Calu3 (cell line): Measurements from ENCODE around the gene GPR179. TPM values are rescaled to one million over a fixed set of nuclear protein-coding genes. Genes with fewer than 3 reads are reported as not detected.

Experiments
- BruUV-seq: library from RNA; stranded (reverse); fragments of 400-500 nt; replicated peaks from 2 replicates; lab custom pipeline; 2021; lab: Mats Ljungman, UMichigan
- CTCF ChIA-PET: fragments of 300-600 bp; sonication (Branson Sonifier 250); formaldehyde crosslinking; loops from one replicate; lab custom pipeline; 2022; ENCODE audit warnings: antibody characterized with exemption; lab: Charles Lee
- DNase-seq: peaks from one replicate; pipeline ENCODE4 v3.0.0; 2022
- H3K27ac Mint-ChIP-seq: one replicate; pipeline ENCODE4 v1.8.0; 2022; ENCODE audit warnings: mixed read lengths; ENCODE audit not compliant: unreplicated experiment
- H3K27me3 Mint-ChIP-seq: one replicate; pipeline ENCODE4 v1.8.0; 2022; ENCODE audit warnings: mixed read lengths; ENCODE audit not compliant: unreplicated experiment
- H3K36me3 Mint-ChIP-seq: one replicate; pipeline ENCODE4 v1.8.0; 2022; ENCODE audit warnings: mild to moderate bottlenecking, moderate library complexity, mixed read lengths; ENCODE audit not compliant: insufficient read depth, unreplicated experiment
- H3K4me1 Mint-ChIP-seq: one replicate; pipeline ENCODE4 v1.8.0; 2022; ENCODE audit warnings: mild to moderate bottlenecking, low read depth, mixed read lengths; ENCODE audit not compliant: unreplicated experiment
- H3K4me3 Mint-ChIP-seq: one replicate; pipeline ENCODE4 v1.8.0; 2022; ENCODE audit warnings: mild to moderate bottlenecking, low read depth, moderate library complexity, mixed read lengths; ENCODE audit not compliant: unreplicated experiment
- H3K9me3 Mint-ChIP-seq: one replicate; pipeline ENCODE4 v1.8.0; 2022; ENCODE audit warnings: low read depth, mixed read lengths; ENCODE audit not compliant: unreplicated experiment
- intact Hi-C: fragments of 100-400 bp; cut with micrococcal nuclease; formaldehyde crosslinking; loops from one replicate; pipeline ENCODE4 v1.10.0; 2022; ENCODE audit not compliant: unreplicated experiment
- total RNA-seq: library from RNA; stranded (reverse); gene quantifications from 2 replicates; pipeline ENCODE4 v1.2.3, GENCODE V29; 2022
- TF ChIP-seq, protein P1 (sequence below): fragments of 200-600 bp; IDR thresholded peaks from one replicate; pipeline ENCODE4 v1.8.0; 2022; ENCODE audit warnings: antibody characterized with exemption; ENCODE audit not compliant: unreplicated experiment

Gene GPR179
- total RNA-seq, 1 experiment from 2014 or later = 0.45 TPM

DNA sequence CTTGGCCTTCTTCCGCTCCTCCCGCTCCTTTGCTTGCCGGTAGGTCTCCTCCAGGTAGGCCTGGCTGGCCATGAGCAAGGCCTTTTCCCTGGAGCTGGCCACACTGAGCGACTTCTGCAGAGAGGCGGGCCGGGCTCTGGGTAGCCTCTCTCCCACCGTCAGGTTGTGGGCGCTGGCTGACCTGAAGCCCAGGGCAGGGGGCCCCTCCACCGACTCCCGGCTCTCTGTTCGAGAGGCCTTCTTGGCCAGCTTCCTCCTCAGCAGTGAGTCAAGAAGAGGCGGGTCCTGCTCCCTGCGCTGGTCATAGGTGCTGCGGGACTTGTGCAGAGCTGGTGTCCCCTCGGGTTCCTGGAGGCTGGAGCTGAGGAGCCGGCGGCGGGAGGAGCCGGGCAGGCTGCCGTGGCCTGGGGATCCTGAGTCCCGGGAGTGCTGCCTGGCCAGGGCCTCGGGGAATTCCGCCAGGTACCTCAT, 12.8 kb downstream of the GPR179 start:
- TF ChIP-seq, protein P1, sequence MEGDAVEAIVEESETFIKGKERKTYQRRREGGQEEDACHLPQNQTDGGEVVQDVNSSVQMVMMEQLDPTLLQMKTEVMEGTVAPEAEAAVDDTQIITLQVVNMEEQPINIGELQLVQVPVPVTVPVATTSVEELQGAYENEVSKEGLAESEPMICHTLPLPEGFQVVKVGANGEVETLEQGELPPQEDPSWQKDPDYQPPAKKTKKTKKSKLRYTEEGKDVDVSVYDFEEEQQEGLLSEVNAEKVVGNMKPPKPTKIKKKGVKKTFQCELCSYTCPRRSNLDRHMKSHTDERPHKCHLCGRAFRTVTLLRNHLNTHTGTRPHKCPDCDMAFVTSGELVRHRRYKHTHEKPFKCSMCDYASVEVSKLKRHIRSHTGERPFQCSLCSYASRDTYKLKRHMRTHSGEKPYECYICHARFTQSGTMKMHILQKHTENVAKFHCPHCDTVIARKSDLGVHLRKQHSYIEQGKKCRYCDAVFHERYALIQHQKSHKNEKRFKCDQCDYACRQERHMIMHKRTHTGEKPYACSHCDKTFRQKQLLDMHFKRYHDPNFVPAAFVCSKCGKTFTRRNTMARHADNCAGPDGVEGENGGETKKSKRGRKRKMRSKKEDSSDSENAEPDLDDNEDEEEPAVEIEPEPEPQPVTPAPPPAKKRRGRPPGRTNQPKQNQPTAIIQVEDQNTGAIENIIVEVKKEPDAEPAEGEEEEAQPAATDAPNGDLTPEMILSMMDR = no peak
- Mint-ChIP-seq H3K9me3 (no peaks in the 10 kb centered on the region), H3K36me3 (no peaks in the 10 kb centered on the region), H3K4me1 (no peaks in the 10 kb centered on the region), H3K27me3 (peaks cover 79% of the 10 kb centered on the region), H3K4me3 (no peak overlapping the region), H3K27ac (no peak overlapping the region)
- CTCF ChIA-PET = interaction anchor here (0.5 to 12.7 kb wide), 7 partner anchors 9 to 1291 kb away, joined by 3 to 159 read pairs (median 4); partner anchors contain the start of gene SOCS7
- DNase-seq = no peak
- intact Hi-C loops = no loop called here
- BruUV-seq = no TSS peak

DNA sequence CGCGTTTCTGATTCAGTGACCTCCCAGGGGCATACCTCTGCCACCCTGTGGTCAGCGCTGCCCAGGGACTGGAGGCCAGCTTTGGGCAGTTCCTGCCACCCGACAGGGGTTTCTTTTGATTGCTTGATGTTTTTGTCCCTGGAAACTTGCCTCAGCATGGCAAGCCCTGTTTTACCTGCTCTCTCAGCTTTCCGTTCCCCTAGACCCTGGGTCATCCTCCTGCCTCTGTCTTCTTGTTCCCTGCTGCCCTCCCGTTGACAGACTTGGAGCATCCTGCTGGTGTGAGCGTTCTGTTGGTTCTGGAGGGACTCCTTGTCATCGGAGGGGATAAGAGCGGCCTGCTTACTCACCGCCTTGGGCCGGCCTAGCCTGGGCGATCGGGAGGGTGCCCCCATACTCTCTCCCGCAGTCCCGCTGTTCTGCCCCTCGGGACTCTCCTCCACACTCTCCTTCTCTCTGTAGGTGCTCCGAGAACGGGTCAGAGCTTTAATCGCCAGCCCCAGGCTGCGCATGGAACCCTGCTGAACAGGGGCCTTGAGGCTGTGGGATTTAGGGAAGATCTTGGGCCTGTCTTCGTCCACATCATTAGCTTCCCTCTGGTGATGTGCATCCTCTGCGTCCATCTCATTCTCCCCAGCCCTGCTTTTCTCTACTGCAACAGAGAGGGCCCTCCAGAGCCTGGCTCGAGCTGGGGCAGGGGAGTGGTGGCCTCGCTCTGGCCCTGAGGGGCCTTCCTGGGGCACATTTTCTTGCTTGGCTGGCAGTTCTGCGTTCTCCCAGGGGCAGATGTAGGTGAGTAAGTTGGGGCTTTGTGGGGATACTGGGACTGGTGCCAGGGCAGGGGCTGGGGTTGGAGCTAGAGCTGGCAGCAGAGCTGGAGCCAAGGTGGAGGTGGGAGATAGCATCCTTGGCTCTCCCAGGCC, 13.7 kb downstream of the GPR179 start:
- TF ChIP-seq, protein P1 = no peak
- Mint-ChIP-seq H3K9me3 (no peaks in the 10 kb centered on the region), H3K4me3 (no peak overlapping the region), H3K4me1 (no peaks in the 10 kb centered on the region), H3K27me3 (peaks cover 70% of the 10 kb centered on the region), H3K27ac (no peak overlapping the region), H3K36me3 (no peaks in the 10 kb centered on the region)
- intact Hi-C loops = no loop called here
- BruUV-seq = no TSS peak
- CTCF ChIA-PET = interaction anchor here (0.5 to 12.7 kb wide), 9 partner anchors 8 to 1292 kb away, joined by 3 to 159 read pairs (median 4); partner anchors contain the start of gene SOCS7
- DNase-seq = no peak

DNA sequence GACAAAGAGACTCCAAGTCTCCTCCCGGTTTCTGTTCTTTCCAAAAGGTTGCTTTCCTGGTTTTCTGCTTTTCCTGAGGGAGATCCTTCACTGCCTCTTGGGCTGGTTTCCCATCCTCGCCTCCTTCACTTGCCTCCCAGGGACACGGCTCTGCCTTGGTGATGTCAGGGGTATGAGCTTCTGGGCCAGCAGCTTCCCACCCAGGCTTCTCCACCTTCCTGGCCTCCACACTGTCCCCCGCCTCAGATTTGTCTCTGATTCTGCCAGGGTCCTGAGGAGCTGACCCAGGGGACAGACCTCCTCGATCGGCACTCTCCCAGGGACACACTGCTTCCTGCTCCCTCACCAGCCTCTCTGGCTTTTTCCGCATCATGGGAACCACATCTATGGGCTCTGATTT, 14.5 kb downstream of the GPR179 start:
- intact Hi-C loops = no loop called here
- no peak overlapping the region for H3K27ac Mint-ChIP-seq
- CTCF ChIA-PET = interaction anchor here (0.6 to 2.1 kb wide), 5 partner anchors 10 to 876 kb away, joined by 3 to 10 read pairs (median 4); no protein-coding TSS in a partner anchor
- H3K36me3 Mint-ChIP-seq = peaks cover 4% of the 10 kb centered on the region
- no peaks in the 10 kb centered on the region for H3K9me3 Mint-ChIP-seq
- TF ChIP-seq, protein P1 = no peak
- peaks cover 62% of the 10 kb centered on the region for H3K27me3 Mint-ChIP-seq
- no TSS peak for BruUV-seq
- no peaks in the 10 kb centered on the region for H3K4me1 Mint-ChIP-seq
- no peak for DNase-seq
- H3K4me3 Mint-ChIP-seq = no peak overlapping the region

DNA sequence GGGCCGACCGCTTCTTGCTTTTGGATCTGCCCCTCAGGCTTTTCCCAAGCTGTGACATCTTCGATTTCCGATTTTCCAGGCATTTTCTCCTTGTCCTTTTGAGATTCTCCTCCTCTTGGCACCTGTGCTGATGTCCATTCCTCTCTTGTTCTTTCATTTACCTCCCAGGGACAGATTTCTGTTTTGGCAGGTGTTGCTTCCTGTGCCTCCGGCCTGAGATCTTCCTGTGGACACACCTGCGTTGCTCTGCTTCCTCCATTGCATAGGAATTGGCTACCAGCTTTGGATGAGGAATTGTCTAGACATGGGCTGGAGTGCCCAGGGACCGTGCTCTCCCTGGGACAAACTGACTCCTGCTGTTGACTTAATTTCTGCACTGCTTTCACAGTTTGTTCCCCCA, 15.1 kb downstream of the GPR179 start:
- Mint-ChIP-seq H3K27me3 (peaks cover 56% of the 10 kb centered on the region), H3K36me3 (peaks cover 9% of the 10 kb centered on the region), H3K9me3 (no peaks in the 10 kb centered on the region), H3K4me3 (no peak overlapping the region), H3K27ac (no peak overlapping the region), H3K4me1 (no peaks in the 10 kb centered on the region)
- CTCF ChIA-PET = interaction anchor here (1.0 to 2.1 kb wide), 5 partner anchors 9 to 35 kb away, joined by 3 to 10 read pairs (median 4); no protein-coding TSS in a partner anchor
- DNase-seq = no peak
- TF ChIP-seq, protein P1 = no peak
- no TSS peak for BruUV-seq
- intact Hi-C loops = no loop called here
